Colon (tissue), 2 donors: ENCODE data around the gene GIPC3.

Experiments
- FAIRE-seq: peaks from 2 replicates; lab custom pipeline; 2012; peaks lifted over from hg19 to GRCh38; lab: Jason Lieb, UNC
- donor health status: control.
- donor health status: control.

Gene GIPC3, protein sequence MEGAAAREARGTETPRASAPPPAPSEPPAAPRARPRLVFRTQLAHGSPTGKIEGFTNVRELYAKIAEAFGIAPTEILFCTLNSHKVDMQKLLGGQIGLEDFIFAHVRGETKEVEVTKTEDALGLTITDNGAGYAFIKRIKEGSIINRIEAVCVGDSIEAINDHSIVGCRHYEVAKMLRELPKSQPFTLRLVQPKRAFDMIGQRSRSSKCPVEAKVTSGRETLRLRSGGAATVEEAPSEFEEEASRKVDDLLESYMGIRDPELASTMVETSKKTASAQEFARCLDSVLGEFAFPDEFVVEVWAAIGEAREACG

DNA sequence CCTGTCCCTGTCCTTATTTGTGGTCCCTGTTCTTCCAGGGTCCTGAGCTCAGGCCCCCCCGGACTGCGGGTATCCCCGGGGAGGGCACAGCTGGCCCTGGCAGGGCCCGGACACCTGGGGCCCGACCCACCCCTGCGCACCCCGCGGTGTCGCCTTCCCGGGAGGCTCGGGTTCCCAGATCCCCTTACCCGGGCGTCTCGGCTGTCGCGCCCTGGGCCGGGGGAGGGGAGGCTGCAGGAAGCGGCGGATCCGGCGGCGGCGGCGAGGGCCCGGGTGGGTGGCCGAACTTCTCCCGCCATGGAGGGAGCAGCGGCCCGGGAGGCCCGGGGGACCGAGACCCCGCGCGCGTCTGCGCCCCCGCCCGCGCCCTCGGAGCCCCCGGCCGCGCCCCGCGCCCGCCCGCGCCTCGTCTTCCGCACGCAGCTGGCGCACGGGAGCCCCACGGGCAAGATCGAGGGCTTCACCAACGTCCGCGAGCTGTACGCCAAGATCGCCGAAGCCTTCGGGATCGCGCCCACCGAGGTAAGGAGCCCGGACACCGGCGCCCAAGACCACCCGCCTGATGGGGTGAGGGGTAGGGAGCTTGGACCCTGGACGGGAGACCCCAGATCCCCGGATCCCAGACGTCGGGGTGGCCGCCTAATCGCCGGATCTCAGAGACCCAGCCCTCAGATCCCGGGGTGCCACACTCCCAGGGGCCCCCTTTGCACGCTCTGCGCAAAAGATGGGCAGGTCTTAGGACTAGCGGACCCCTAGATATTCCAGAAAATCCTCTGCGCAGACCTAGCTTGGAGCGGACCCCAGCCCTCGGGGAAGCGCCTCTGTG lies at the start of gene GIPC3:
Gene GIPC3 (plus strand): TSS at position 178 of the 826 bp plus-strand sequence. CDS start 120 bp downstream, at position 298.
- no peak for FAIRE-seq

DNA sequence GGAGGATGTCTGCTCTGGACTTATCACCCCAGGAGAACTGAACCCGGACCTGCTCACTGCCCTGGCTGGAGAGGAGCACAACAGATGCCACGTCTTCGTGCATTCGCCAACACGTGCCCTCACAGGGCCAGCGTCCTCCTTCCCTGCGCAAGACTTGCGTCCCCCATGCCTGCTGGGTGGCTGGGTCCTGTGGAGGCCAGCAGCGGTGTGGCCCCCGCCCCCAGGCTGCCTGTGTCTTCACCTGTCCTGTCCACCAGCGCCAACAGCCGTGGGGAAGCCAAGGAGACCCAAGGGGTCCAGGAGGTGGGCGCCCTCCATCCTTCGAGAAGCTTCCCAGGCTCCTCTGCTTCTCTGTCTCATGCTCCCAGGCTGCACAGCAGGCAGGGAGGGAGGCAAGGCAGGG lies 49.7 kb upstream of the GIPC3 start:
- FAIRE-seq, result no peak

DNA sequence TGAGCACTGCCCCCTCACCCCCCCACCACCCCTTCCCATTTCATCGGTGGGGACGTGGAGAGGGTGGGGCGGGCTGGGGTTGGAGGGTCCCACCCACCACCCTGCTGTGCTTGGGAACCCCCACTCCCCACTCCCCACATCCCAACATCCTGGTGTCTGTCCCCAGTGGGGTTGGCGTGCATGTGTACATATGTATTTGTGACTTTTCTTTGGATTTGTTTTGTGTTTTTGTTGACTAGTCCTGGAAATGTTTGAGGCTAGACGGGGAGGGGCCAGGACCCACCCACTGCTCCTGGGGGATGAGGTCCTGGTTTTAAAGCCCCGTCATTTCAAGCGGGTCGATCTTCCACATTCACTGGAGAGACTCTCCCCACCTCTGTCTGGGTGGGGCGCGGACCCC lies 49.3 kb upstream of the GIPC3 start:
- FAIRE-seq, result no peak

DNA sequence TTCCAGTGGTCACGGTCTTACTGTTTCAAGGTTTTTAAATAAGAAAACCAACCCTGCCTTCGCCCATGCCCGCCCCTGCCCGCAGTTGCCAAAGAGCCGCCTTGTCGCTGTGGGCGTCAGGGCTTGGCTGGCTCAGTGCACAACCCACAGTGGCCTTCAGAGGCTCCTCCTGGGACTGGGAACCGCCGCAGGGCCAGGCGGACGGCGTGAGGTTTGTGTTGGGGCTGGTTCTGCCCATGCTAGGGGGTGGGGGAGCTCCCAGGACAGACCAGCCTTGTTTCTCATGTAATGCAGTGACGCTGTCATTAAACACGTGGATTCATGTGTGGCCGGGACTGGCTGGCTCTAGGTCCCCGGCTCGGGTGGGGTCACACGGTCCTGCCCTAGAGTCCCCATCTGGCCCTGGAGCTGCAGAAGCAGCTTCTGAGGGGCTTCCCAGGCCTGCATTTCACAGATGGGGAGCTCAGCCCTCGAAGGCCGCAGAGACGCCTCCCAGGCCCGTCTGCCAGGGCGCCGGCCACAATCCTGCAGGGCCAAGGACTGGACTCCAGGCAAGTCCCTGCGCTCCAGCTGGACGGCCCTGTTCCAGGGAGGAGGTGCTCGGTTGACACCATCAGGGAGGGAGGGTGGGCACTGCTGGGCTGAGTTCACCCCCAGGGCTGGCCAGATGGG lies 48.7 kb upstream of the GIPC3 start:
- FAIRE-seq, result no peak

DNA sequence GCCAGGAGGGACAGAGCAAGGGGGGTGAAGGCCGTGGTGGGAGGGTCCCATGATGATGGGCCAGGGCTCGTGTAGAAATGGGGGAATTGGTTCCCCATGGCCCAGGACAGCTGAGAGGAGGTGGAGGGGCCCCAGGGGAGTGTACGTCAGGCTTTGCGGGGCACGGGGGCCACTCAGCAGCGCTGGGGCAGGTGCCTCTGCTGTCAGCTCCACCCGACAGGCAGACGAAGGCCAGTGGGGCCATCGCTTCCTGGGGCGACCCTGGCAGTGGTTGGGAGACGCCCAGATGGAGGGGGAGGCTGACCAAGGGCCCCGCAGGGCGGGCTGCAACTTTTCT lies 48.2 kb upstream of the GIPC3 start:
- no peak for FAIRE-seq

DNA sequence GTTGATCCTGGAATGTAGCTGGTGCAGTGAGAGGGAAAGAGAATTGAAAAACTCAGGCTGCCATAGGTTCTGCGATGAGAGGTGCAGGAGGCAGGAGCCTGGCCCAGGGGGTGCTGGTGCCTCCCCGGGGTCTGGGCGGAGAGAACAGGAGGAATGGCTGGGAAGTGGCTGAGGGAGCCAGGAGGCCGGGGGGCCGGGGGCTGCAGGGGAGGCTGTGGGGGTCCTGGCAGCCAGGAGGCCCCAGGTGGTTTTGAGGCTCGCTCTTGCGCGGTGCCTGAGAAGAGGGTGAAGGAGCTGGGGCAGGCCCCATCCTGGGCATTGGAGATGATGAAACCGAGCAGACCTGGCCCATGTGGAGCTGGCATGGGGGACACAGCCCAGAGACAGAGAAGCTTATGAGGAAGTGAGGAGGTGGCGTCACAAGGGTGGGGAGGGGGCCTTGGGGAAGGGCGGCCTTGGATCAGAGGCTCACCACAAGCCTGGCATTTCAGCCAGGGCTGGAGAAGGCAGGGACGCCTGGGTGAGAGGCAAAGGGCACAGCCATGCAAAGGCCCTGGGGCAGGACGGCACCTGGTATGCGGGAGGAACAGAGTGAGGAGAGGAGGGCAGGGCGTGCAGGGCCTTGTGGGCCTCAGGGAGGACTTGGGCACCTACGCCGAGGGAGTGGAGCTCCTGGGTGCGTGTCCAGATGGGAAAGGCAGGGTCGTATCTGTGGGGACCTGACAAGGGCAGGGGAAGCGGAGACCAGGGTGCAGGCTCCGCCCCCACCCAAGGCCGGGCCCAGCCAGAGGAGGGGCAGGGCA lies 47.6 kb upstream of the GIPC3 start:
- no peak for FAIRE-seq

DNA sequence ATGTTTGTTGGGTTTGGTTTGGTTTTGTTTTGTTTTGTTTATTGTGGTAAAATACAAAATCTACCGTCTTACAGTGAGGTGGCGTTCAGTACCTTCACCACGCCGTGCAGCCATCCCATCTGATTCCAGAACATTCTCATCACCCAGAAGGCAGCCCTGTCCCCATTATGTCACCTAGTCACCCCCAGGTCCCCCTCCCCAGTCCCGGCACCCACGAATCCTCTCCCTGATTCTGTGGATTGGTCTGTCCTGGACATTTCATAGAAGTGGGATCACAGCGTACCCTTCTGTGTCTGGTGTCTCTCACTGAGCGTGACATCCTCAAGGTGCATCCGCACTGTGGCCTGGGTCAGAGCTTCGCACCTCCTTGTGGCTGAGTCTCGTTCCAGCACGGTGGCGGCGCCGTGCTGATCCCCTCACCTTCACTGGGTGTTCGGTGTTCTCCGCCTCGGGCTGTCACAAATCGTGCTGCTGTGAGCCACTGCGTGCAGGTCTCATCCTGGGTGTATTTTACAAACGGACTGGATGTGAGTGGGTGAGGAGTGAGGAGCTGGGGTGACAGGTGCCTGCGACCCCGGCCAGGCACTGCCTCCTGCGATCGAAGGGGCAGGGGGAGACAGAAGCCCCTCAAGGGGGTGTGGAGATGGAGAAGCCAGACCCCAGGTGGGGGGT lies 46.9 kb upstream of the GIPC3 start:
- FAIRE-seq, result no peak

DNA sequence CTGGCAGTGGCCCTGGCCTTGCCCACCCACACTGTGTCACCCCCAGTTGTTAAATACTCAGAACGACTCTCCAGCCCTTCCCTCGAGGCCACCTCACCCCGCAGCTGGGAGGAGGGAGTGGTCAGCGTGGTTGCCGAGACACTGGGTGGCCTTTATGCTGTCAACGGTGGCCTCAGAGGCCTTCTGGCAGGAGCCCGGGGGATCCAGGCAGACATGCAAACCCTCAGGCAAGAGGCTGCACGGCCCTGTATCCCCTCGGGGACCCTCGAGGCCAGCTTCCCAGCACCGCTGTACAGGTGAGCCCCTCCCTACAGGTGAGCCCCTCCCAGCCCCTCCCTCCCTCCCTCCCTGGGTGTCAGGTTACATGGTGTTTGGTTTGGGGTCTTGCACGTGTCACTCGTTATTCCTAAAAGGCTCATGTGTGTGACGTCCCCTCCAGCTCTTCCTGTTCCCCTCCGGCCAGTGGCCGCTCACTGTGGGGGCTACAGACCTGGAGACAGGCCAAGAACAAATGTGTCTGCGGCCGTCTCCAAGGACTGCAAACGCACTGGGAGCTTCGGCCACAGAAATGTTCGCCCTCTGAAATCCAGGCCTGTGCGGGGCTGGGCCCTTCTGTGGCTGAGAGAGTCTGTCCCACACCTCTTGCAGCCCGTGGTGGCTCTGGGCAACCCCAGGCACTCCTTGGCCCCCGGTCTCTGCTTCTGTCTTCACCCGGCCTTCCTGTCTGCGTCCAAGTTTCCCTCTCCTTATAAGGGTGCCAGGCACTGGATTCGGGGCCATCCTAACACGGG lies 46.1 kb upstream of the GIPC3 start, which contains the start of gene TEKTIP1:
Gene TEKTIP1 (plus strand): TSS at position 210 of the 791 bp plus-strand sequence. CDS start 4 bp downstream, at position 214.
- FAIRE-seq, result no peak

DNA sequence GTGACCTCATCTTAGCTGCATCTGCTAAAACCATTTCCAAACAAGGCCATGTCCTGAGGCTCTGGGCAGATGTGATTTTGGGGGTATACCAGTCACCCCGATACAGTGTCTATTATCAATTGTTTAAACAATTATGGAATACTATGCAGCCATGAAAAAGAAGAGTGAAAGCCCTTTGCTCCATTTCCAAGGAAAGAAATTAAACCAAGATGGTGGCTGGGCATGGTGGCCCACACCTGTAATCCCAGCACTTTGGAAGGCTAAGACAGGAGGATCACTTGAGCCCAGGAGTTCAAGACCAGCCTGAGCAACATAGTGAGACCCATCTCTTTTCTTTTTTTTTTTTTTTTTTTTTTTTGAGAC lies 45.5 kb upstream of the GIPC3 start:
- no peak for FAIRE-seq

DNA sequence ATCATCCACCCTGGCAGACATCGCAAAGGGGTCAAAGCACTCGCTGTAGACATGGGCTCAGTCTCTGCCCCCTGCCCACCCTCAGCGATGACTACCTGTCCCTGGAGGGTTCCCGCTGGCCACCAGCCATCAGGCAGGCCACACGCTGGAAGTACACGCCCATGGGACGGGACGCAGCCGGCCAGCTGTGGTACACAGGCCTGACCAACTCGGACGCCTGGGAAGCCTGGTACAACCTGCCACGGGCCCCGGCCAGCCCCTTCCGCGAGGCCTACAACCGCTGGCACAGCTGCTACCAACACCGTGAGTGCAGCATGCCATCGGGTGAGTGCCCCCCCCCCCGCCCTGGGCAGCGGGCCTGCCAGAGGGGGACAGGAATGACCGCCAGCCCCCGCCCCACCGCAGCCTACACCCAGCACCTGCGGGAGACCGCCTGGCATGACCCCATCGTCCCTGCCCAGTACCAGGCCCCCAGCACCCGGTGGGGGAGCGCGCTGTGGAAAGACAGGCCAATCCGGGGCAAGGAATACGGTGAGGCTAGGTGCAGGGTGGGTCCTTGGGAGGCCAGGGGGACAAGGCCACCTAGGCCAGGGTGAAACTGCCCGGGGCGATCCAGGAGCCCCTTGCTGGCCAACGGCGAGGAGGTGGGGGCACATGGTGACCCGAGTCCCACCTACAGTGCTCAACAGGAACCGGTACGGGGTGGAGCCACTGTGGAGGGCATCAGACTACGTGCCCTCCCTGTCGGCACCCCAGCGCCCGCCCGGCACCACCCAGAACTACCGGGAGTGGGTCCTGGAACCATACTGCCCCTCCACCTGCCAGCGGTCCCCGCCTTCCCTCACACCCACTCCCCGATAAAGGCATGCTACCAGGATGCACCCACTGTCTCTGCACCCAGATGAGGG lies 41.9 kb upstream of the GIPC3 start:
- FAIRE-seq, result no peak

DNA sequence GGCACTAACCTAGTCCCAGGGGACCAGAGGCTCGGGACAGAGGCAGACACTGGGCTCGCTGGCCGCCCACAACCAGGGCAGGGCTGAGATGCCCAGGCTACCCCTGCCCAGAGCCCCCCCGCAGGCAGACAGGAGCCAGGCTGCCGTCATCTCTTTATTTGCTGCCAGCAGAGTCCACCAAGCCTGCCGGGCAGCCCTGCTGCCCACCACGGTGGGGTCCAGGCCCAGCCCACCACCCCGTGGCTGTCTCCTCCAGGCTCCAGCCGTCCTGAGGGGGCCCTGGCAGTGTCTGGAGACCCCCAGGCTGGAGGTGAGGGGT lies 41.3 kb upstream of the GIPC3 start:
- no peak for FAIRE-seq

DNA sequence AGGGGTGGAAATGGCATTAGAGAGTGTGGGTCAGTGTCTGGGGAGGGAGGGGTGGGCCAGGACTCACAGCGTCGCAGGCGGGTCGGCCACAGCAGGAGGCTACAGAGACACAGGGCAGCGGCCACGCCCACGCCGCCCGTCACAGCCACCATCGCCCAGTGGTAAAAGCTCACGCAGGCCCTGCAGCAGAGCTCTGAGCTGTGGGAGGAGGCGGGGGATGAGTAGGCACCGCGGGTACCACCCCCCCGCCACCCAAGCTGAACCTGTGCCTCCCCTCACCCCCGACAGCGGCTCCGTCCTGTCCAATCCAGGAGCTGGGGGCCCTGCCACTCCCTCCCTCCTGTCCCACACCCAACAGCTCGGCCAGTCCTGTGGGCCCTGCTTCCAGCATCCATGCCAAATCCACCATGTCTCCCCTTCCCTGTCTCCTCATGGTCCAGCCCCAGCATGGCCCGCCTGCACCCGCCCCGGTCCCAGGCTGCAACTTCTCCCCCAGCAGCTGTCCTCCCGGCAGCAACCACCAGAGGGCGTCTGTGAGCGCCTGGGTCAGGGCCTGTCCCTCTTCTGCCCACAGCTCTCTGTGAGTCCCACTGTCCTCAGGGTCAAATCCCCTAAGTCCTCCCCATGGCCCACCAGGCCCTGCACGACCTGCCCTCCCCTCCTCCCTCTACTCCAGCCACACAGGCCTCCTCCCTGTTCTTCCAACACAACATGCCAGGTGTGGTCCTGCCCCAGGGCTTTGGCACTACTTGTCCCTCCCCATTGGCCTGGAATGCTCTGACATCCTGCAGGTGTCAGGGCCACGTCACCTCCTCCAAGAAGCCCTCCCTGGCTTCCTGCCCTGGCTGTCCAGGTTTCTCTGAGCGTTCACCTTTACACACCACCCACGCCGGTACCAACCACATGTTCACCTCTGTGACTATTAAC lies 40.3 kb upstream of the GIPC3 start:
- FAIRE-seq, result no peak

DNA sequence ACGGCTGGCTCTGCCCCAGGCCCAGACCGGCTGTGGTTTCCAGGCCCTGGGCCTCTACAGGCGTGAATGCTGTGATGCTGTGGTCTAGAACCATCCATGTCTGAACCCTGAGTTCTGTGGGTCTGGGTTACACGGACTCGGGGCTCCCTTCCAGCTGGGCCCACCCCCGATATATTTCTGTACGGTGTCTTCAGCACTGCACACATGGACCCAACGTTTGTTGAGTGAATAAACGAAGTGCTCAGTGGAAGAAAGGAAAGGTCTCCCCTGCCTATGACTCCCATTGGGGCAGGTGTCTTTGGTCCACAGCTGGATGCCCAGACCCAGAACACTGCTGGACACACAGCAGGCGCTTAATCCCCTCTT lies 39.6 kb upstream of the GIPC3 start:
- FAIRE-seq, result no peak

DNA sequence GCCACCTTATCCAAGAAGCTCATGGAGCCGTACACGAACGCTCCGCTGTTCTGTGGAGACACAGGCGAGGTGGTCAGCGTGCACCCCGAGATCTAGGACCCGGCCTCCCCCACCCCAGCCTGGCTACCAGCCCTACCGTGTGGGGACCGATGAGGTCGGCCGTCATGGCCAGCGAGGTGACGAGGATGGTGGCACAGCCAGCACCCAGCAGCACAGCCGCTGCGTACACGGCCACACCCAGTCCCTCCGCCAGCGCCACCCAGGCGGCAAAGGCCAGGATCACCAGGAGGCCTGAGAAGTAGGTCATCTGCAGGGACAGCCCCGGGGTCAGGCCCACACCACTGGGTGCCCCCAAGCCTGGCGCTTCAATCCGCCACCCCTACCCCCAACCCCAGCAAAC lies 39.2 kb upstream of the GIPC3 start:
- no peak for FAIRE-seq

DNA sequence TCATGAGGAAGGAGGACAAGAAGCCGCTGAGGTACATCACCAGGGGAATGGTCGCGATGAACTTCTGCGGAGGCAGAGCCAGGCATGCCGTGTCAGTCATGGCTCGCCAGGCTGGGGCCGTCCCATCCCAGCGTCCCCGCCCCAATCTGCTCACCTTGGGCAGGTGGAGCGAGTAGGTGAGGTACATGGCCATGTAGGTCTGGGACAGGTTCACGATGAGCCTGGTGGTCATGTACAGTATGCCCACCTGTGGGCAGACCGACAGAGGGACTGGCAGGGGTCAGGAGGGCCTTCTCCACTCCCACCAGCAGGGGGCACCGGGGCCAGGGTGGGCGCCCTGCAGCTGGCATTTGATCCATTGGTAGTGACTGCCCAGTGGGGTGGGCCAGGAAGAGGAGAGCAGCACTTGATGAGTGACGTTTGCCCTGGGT lies 38.0 kb upstream of the GIPC3 start:
- no peak for FAIRE-seq

DNA sequence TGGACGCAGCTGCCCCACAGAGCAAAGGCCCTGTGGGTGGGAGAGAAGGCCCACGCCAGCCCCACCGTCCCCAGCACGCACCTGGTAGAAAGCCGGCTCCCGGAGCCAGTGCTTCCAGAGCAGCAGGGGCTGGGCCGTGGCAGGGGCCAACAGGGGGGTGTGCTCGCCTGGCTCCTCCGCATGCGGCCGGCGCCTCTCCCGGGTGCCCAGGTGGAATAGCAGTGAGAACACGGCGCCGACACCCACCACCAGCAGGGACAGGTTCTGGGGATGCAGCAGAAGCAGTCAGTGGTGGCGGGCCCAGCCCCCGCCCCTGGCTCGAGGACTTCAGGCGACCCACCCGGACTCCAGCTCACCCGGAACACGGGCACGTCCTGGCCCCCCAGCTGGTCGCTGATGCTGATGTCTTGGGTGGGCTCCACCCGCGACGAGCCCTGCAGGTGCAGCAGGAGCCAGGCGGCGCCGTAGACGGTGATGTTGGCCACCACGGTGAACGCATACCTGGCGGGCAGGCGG lies 37.5 kb upstream of the GIPC3 start:
- FAIRE-seq, result no peak

DNA sequence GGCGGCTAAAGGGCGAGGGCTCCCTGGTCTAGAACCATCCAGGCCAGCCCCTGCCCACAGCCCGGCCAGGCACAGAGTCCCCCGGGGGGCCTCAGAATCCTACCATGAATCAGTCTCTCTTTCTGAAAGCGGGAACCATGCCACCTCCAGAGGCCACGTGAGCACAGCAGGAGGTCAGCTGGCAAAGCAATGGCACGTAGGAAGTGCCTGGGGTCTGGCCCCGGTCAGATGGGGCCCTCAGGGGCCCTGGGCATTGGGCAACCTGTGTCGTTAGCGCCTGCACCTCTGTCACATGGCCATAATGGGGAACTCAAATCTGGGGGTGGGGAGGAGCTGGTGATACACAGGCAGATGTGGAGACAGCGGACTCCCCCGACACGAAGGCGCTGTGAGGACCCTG lies 36.7 kb upstream of the GIPC3 start:
- FAIRE-seq, result no peak

DNA sequence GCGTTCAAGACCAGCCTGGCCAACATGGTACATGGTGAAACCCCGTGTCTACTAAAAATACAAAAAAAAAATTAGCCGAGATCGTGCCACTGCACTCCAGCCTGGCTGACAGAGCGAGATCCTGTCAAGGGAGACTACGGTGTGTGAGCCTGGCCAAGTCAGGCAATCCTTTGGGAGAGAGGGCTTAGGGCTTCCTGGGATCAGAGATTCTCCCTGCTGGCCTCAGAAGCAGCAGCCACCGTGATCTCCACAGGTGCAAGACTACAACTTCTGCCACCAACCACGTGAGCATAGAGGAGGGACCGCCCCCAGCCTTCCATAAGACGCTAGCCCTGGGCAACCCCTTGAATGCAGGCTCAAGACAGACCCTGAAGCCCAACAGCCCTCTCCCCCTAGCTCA lies 35.5 kb upstream of the GIPC3 start:
- no peak for FAIRE-seq
